Measurements from ENCODE around the gene LINGO1.

The LINGO1 gene

GRCh38 chr15:77572186-77572585 lies 60.5 kb downstream of the LINGO1 start:
- DNase-seq (ENCODE audit: low spot score): no peak

GRCh38 chr15:77571741-77572140 lies 61.0 kb downstream of the LINGO1 start:
- no peak for DNase-seq (ENCODE audit: low spot score)

GRCh38 chr15:77571181-77571580 lies 61.5 kb downstream of the LINGO1 start:
- no peak for DNase-seq (ENCODE audit: low spot score)

GRCh38 chr15:77569729-77570125 lies 63.0 kb downstream of the LINGO1 start:
- DNase-seq (ENCODE audit: low spot score): no peak

- DNase-seq (ENCODE audit: low spot score): no peak
These were observed 63.6 kb downstream of the LINGO1 start for GRCh38 chr15:77568973-77569728.

- no peak for DNase-seq (ENCODE audit: low spot score)
These were observed 64.4 kb downstream of the LINGO1 start for GRCh38 chr15:77568014-77568972.

GRCh38 chr15:77567202-77567601 lies 65.5 kb downstream of the LINGO1 start:
- DNase-seq (ENCODE audit: low spot score): no peak

- DNase-seq (ENCODE audit: low spot score): no peak
These were observed 66.6 kb downstream of the LINGO1 start for GRCh38 chr15:77566092-77566491.

GRCh38 chr15:77565378-77565915 lies 67.3 kb downstream of the LINGO1 start:
- no peak for DNase-seq (ENCODE audit: low spot score)

- DNase-seq (ENCODE audit: low spot score): no peak
These were observed 67.8 kb downstream of the LINGO1 start for GRCh38 chr15:77564938-77565337.

GRCh38 chr15:77564341-77564740 lies 68.4 kb downstream of the LINGO1 start:
- no peak for DNase-seq (ENCODE audit: low spot score)

GRCh38 chr15:77563623-77564156 lies 69.0 kb downstream of the LINGO1 start:
- no peak for DNase-seq (ENCODE audit: low spot score)

All from D341Med (cell line).